DMS53 (cell line): ENCODE data around the gene CYP20A1.
"Not testable (repeated sequence)": the region's sequence is repeated elsewhere in the genome, so short reads cannot be mapped to it uniquely, and the experiment has no call there.

Source experiments
- DNase-seq: peaks from one replicate; lab custom pipeline; 2025; lab: John Stamatoyannopoulos, UW

The CYP20A1 gene

DNA sequence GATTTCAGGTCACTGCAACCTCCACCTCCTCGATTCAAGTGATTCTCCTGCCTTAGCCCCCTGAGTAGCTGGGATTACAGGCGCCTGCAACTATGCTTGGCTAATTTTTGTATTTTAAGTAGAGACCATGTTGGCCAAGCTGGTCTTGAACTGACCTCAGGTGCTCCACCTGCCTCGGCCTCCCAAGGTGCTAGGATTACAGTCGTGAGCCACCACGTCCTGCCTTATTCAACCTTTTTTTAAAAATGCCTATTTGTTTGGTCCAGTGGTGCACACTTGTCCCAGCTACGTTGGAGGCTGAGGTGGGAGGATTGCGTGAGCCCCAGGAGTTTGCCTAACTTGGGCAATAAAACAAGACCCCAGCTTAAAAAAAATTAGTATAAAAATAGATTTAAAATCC lies 43.3 kb downstream of the CYP20A1 start:
- DNase-seq = no peak

DNA sequence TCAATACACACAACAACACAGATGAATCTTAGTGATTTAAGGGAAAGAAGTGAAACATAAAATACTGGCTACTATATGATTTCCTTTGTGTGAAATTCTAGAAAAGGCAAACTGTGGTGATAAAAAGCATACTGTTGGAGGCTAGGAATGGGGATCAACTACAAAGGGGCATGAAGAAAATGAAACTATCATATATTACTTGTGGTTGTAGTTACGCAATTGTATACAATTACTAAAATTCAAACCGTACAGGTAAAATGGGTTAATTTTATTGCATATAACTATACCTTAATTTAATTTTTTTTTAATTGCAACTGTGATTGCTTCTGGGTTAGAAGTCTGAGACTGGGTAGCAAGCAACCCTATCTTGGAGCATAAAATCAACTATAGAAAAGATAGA lies 47.7 kb downstream of the CYP20A1 start:
- DNase-seq = no peak

DNA sequence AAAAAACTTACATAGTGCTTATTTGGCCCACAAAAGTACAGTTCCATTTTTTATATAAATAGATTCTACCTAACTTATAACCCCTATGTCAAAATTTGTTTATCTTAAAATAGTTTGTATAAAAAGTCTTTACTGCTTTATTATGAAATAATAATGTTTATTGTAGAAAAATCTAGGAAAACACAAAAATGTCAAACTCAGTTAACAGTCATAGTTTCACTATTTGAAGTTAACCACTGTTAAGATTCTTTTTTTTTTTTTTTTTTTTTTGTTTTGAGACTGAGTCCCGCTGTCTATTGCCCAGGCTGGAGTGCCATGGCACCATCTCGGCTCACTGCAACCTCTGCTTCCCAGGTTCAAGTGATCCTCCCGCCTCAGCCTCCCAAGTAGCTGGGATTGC lies 62.8 kb downstream of the CYP20A1 start:
- no peak for DNase-seq

DNA sequence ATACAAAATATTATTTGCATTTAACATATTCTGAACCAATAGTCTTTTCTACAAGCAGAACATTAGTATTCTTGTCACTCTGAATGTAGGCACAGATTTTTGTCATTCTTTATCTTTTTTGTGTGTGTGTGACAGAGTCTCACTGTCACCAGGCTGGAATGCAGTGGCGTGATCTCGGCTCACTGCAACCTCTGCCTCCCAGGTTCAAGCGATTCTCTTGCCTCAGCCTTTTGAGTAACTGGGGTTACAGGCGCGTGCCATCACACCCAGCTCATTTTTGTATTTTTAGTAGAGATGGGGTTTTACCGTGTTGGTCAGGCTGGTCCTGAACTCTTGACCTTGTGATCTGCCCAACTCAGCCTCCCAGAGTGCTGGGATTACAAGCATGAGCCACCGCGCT lies 63.8 kb downstream of the CYP20A1 start:
- DNase-seq = not testable (repeated sequence)

DNA sequence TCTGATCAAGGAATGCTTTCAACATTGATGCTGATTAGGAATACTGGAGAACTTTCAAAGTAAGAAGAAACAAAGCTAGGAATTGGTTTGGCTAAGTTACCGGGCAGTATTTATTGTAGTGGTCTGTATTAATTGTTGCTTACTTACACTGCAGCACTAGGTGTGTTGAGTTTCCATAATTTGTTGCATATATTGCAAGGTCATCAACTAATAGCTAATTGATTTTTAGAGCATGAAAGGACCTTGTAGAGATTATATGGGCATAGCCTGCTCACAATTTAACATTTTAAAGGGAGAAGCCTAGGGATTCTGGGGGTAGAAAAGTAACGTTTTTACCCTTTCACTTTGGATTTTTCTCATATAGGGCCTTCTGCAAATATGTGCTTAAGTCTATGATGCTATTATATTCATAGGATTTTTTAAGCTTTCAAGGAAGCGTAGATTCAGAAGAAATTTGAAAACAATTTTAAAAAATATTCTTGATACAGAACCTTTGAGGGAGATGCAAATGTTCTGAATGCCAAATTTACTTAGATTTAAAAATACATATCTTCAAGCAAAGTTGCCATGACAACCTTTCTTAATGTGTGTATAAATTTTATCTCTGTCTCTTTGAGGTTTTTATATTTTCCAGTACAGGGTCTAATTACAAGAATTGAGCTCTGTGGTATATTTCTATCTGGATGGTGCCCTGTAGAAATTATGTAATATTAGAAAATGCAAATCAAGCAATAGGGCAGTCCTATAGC lies 72.0 kb downstream of the CYP20A1 start:
- no peak for DNase-seq

DNA sequence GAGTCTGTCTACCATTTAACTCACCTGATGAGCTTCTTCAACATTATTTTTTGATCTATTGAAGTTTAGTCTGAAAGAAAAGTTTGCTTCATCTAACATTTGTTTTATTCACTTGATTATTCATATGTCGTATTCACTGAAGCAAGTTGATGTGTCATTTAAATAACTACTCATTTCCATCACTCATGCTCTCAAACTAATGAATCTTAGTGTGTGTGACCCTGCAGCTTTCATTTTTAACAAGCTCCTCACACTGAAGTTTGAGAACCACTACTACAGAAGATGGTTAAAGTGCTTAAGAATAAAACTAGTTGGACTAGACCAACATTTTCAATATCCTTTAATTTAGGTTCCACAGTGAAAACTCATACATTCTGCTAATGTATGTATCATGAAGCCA lies 87.5 kb downstream of the CYP20A1 start:
- DNase-seq = no peak

DNA sequence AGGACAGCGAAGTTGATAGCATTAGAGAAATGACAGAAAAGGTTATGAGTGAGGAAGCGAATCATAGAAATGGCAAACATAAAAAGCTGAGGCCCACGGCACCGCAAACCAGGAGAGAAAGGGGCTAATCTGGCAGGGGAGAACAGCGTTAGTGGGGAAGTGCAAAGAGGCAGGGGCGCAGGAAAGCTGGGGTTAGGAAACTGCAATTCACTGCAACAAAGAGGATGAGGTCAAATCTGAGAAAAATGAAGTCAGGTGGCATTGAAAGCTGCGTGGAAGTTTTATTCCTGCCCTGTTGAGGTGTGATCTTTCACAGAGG lies 88.7 kb downstream of the CYP20A1 start:
- DNase-seq = peak; percentile 67

DNA sequence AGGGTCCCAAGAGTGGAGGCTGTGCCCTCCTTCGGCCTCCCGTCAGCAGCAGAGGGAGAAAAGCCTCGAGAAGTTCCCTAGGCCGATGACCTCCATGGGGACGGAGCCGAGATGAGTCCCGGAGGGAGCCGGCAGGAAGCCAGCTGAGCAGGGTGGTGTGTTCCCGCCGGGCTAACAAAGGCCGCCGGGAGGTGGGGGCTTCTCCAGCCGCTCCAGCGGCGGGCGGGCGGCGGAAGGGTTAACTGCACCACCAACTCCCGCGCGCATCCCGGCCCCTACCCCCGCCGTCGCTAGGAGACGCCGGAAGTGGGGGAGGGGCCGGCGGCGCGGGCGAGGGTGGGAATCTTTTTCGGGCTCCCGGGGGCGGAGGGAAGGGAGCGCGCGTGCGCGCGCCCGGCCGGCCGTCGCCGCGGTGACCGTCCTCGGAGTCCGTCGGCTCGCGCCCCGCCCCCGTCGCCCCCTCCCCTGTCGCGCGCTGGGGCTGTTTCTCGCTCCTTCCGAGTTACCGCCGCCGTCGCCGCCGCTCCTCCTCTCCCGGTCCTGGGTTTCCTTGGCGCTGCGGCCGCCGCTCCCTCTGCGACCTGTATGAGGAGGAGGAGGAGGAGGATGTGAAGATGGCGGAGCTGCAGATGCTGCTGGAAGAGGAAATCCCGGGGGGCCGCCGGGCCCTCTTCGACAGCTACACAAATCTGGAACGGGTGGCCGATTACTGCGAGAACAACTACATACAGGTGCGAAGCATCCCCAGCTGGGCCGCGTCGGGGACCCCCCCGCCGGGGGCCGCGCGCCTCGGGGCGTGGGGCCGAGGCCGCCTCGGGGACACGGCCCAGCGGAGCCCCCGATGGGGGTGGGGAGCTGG lies 89.3 kb downstream of the CYP20A1 start, which contains the start of gene ABI2:
ABI2 (plus strand) TSS at position 494 of the 859 bp plus-strand sequence; CDS start at position 615, 121 bp downstream.
- DNase-seq = peak; percentile 89

DNA sequence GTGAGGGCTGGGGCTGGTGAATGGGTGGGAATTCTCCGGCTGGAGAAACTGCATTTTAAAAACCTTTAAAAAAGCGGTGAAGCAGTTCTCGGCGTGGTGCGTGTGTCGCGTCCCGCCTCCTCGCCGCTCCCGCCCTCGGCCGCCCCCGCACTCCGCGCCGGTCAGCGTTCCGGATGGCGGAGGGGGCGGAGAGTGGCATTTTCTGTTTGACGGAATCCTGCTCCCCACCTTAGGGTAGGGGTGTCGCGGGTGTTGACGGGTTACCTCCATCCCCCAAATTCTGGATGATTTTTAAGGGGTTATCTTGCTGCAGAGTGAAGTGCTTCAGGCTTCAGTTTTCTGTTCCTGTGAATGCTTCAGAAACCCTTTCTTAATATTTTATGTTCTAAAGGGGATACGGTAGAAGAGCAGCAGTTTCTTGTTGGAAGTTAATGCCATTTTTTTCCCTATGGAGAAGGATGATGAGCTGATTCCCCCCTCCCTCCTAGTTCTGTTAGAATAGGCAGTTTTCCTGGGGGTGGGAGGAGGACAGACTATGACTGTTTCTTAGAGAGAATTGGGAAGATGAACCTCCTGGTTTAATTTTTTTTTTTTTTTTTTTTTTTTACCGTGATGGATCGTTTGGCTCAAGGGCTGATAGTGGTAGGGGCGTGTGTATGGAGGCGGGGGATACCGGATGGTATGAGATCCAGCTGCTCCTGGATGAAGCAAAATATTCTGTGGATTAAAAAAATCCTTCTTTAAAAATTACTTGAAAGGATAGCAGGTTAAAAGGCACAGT lies 90.1 kb downstream of the CYP20A1 start:
- DNase-seq = peak; percentile 70

DNA sequence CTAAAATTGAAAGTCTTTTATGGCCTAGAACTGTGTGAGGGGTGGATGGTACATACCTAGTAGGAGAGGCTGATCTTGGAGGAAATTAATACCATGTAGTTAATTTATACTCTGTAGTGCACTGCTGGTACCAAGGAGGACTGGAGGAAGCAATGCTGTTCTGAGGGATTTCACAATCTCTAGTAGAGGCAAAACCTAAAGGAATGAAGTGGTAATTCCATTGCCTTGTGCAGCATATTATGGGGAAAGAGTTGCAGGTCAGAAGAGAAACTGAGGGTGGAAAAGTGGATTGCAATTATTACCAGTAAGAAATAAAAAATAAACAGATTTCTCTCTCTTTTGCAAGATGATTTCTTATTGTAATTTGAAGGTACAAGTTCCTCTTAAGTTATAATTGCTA lies 91.6 kb downstream of the CYP20A1 start:
- no peak for DNase-seq

DNA sequence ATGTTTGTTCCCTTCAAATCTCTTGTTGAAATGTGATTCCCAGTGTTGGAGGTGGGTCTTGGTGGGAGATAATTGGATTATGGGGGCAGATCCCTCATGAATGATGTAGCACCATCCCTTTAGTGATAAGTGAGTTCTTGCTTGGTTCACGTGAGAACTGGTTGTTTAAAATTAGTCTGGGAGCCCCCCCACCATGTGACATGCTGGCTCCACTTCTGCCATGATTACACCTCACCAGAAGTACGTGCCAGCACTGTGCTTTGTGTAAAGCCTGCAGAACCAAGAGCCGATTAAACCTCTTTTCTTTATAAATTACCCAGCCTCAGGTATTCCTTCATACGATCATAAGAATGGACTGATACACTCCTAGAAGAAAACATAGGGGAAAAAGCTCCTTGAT lies 99.5 kb downstream of the CYP20A1 start:
- no peak for DNase-seq

DNA sequence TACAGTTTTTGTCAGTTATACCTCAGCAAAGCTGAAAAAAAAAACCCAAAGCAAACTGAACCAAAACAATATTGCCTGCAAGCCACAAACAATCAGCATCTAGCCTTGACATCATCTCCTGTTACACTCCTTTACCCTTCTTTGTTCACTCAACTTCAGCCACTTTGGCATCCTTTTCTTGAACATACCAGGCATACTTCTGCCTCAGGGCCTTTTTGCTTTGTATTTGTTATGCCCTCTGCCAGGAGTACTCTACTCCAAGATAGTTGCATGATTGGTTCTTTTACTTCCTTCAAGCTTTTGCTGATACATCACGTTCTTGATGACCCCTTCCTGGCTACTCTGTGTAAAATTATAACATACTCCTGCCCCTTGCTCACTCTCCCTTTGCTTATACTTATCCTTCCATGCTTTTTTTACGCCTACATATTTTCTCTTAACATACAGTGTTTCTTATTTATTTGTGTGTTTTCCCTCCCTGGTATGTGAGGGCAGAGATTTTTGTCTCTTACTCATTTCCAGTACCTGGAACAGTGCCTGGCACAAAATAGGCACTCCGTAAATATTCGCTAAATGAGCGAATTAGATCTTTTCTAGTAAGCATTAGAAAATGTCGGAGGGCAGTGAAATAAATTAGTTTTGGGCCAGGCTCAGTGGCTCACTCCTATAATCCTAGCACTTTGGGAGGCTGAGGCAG lies 102.1 kb downstream of the CYP20A1 start:
- no peak for DNase-seq

DNA sequence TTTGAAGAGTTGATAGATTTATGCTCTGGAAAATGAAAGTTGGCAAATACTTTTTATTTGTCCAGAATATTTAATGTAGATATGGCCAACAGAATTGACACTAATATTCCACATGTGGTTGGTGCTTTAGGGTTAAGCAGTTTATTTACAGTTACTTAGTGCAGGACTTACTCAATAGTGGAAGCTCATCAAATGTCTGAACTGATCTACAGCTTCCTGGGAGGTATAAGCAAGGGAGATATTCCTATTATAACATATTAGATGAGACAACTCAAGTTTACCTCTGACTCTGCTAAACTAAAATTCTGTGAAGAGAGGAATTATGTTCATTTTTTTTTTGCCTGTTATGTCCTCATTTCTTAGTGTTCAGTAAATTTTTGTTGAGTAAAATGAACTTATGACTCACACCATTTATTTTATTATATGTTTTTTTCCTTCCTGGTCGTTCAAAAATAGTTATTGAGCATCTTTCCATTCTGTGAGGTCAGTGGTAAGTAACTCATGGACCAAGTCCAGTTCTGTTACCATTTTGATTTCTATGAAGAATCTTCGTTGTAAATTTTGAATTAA lies 103.0 kb downstream of the CYP20A1 start:
- no peak for DNase-seq

DNA sequence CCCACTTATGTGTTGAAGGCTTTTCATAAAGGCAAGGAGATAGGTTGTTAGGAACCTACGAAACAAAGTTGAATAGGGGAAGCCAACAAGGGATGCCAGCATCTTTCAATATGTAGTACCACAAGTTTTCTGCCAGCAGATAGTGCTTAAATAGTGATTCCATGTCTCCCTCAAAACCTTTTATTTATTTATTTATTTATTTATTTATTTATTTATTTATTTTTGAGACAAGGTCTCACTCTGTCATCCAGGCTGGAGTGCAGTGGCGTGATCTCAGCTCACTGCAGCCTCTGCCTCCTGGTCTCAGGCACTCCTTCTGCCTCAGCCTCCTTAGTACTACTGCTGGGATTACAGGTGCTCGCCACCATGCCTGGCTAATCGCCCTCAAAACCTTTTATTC lies 103.6 kb downstream of the CYP20A1 start:
- not testable (repeated sequence) for DNase-seq

DNA sequence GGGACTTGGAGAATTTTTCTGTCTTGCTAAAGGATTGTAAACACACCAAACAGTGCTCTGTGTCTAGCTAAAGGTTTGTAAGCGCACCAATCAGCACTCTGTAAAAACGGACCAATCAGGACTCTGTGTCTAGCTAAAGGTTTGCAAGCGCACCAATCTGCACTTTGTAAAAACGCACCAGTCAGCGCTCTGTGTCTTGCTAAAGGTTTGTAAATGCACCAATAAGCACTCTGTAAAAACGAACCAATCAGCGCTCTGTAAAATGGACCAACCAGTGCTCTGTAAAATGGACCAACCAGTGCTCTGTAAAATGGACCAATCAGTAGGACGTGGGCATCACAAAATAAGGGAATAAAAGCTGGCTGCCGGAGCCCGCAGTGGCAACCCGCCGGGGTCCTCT lies 105.8 kb downstream of the CYP20A1 start:
- no peak for DNase-seq

DNA sequence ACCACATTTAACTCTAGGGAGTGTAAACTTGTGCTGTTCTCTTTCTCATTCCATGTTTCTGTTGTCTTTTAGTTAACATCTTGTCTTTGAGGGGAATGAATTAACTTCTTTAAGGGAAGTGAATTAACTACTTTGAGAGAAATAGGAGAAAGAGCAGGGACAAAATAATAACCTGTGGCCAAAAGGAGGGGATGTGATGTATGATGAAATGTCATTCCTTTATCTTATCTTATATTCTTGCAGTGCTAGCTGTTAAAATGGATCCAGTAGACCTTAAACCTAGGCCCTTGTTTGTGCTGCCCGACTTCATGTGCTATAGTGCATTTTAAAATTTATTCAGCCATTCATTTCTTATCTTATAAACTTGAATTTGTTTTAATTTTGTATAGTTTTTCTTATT lies 107.8 kb downstream of the CYP20A1 start:
- no peak for DNase-seq

DNA sequence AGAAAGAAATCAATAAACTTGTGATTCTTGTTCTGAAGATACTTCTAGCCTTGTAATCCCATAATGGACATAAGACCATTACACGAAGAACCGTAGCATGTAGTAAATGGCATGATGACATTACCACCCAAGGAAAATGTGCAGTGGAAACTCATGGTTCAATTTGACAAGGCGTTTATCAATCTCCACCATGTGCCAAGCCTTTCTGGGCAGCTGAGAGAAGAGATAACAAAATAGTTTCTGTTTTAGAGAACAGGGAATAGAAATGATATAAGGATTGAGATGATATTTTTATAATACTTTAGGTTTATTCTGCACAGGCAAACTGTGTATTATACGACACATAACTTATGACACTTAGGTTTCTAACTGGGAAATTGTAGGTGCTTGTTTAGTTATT lies 108.6 kb downstream of the CYP20A1 start:
- no peak for DNase-seq

DNA sequence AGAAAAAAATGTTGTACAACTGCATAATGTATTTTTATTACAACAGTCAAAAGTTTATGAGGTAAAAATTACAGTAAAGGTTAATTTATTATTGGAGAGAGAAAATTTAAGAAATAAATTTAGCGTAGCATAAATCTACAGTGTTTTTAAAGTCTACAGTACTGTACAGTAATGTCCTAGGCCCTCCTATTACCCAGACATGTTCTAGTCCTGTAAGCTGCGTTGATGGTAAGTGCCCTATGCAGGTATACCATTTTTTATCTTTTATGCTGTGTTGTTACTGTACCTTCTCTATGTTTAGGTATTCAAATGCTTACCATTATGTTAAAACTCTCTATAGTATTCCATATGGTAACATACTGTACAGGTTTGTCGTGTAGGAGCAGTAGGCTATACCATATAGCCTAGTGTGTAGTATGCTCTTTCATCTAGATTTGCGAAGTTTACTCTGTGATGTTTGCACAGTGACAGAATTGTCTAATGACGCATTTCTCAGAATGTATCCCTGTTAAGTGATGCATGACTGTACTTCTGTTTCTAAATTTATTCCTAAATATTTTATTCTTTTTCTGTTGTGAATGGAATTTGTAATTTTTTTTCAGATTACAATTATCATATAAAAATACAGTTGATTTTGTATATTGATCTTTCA lies 113.9 kb downstream of the CYP20A1 start:
- DNase-seq = peak; percentile 93

DNA sequence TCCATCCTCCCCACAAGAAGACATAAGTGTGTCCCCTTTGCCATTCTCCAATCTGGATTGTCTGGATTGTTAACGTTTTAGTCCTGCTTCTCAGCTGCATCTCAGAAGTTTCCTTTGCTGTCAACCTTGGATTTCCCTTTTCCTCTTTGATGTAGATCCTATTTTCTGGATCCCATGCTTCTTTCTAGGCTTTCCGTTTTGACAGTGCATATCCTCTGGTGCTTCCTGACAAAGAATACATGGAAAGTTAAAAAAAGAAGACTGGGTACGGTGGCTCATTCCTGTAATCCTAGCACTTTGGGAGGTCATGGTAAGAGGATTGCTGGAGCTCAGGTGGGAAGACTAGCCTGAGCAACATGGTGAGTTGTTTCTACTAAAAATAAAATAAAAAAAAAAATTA lies 116.1 kb downstream of the CYP20A1 start:
- DNase-seq = no peak
